Activated CD4-positive, alpha-beta T cell treated with anti-CD3 and anti-CD28 coated beads, Interleukin-10, Interleukin-2, amounts not matched to agents 100 ng/mL and 50 ng/mL, durations not matched to agents 16 hours and 8 hours (primary cell): ENCODE measurements around the gene BARHL2.

Source experiments
- DNase-seq: peaks from one replicate; pipeline ENCODE4 v3.0.0-alpha.2; 2020

The BARHL2 gene

DNA sequence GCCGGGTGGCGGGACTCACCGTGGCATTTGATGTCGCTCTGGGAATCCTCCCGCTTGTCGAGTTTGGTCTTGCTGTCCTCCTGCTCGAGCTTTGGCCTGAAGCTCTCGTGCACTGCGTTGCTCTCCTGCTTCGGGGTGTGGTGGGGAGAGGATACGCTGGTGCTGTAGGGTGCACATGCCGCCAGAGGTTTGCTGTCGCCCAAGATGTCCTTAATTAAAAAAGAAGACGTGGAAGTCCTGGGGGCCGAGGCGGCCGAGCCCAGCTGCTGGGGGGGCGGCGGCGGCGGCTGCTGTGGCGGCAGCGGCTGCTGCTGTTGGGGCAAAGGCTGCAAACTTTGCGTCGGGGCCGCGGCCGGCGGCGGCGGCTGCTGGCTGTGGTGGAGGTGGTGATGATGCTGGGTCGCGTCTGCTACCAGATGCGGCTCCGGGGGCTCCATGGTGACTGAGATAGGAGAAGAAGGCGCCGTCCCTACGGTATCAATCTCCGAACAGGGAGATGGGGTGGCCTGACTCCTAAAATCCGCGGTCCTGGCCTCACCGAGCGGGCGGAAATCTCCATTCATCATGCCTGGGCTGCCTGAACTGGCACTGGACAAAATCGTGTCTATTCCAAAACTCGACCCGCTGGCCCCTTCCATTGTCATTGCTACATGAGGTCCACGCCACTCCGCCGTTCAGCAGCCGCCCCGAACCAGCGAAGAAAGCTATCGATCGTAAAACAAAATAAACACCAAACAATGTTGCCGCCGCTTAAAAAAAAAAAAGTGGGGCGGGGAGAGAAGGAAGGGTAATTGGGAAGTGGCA lies at the start of gene BARHL2:
Gene BARHL2, minus strand, starts transcription at position 751 of the 804 bp plus-strand sequence. Its CDS starts 107 bp downstream, at position 644.
- no peak for DNase-seq

DNA sequence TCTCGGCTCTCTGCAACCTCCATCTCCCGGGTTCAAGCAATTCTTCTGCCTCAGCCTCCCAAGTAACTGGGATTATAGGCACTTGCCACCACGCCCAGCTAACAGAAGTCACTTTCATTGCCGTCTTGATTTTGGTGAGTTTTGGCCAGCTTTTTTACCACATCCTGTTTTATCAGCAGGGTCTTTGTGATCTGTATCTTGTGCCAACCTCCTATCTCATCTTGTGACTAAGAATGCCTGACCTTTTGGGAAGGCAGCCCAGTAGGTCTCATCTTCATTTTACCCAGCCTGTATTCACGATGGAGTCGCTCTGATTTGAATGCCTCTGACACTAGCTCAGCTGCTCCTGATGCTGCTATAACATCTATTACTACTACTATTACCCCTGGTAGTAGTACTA lies 46.8 kb upstream of the BARHL2 start:
- DNase-seq, result no peak

DNA sequence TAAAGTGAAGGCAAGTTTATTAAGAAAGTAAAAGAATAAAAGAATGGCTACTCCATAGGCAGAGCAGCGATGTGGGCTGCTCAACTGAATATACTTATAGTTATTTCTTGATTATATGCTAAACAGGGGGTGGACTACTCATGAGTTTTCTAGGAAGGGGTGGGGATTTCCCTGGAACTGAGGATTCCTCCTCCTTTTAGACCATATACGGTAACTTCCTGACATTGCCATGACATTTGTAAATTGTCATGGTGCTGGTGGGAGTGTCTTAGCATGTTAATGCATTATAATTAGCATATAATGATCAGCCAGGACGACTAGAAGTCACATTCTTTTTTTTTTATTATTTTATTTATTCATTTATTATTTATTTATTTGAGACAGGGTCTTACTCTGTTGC lies 46.4 kb upstream of the BARHL2 start:
- DNase-seq, result no peak

DNA sequence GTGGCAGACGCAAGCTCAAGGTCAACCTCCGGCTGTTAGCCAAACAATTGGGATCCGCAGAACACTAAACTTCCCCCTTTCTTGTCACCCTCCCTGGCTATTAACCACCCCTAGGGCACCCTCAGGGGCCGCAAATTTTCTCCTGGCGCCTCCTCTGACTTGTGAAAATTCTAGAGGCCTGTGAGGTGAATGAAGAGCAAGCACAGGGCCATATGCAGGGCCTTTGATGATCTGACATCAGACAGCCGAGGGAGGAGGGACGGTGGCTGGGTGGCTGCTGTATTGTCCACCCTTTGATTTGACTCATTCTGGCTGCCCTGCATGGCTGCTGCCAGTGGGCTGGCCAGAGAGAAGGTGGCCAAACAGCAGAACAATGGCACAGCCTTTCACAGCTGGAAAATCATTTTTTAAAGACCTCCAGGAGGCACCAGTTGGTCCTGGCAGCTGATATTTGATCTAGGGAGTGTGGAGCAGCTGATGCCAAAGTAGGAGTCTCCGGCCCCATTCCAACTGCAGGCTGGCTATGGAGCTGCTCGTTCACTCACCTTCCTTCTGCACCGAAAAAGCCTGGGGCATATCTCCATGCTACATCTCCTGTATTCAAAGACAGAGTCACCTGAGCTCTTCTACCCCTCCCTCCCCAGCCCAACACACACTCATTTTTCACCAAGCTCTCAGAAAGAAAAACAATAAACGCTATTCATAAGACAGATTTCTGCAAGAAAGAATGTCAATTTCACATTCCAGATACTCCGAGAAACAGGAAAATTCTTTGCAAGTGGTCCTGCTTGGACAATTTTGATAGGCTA lies 44.9 kb upstream of the BARHL2 start:
- no peak for DNase-seq

DNA sequence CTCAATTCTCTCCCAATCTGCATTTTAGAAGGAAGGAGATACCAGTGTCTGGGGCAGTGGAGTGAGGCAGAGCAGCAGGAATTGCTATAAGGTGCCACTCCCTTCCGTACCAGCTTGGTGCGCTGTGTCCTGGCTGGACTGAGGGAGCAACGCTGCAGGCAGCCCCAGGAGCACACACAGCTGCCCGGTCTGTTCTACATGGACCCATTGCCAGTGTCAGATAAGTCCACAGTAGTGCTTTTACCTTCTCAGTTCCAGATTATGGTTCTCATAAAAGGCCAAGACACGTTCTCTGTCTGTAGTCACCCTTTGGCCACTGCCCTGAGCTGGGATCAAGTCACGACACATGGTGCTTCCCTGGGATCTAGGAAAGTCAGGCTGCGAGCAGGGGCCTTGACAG lies 44.1 kb upstream of the BARHL2 start:
- DNase-seq, result no peak

DNA sequence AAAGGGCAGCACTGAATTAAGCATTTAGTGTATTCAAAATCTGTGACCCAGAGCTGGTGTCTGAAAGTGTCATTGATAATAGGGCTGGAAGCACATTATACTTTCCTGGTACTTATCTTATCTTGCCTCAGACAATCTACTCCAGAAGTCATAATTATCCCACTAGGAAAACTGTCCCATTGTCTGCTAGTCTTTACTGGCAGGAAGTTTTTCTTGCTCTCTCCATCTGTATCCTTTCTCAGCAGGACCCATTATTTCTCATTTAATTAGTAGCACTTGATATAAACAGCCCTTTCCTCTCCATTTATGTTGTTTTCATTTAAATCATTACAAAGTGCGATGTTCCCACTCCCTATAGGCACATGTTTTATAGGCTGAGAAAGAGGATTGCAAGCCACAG lies 36.5 kb upstream of the BARHL2 start:
- DNase-seq, result no peak

DNA sequence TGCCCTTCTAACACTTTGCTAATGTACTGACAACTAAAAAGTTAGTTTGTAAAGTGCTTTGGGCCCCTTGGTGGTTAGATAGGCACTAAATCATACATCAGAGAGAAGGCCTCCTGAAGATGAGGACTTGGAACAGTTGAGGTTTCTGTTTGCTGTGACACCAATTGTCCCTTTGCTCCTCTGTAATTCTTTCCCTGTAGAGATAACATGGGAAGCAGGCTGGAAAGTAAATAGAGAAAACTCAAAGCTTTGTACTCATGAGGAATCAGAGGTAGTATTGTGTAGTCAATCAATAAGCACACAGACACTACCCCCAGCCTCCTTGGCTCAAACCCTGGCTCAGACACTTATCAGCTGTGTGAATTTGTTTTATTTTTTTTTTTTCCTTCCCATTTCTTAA lies 31.6 kb upstream of the BARHL2 start:
- DNase-seq, result no peak

DNA sequence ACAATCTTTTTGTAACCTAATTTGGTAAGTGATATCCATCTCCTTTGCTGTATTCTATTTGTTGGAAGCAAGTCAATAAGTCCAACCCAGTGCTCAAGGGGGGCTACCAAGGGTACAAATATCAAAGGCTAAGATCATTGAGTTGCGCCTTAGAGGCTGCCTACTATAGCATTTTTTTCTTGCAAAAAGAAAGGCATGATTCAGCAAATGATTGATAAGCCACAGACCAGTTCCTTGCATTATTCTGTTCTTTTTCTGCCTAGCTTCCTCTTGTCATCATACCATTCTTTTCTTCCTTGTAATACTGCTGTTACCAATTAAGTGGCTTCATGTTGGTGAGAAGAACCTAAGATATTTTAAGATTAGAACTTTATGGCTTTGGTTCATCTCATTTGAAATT lies 29.8 kb upstream of the BARHL2 start:
- no peak for DNase-seq

DNA sequence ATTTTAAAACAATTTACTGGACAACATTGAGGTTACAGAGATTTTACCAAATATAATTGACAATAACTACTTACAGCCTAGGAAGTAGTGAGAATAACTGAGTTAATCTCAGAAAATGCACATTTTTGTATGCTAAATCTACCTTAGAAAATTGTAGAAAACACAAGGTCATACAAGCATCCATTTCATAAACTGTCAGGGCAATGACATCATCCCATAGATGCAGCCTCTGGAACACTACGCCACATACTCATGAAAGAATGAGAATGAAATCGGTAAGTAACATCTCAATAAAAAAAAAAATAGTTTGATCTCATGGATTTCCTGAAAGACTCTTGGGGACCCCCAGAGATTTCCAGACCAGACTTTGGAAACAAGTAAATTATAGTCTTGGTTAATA lies 28.9 kb upstream of the BARHL2 start:
- no peak for DNase-seq

DNA sequence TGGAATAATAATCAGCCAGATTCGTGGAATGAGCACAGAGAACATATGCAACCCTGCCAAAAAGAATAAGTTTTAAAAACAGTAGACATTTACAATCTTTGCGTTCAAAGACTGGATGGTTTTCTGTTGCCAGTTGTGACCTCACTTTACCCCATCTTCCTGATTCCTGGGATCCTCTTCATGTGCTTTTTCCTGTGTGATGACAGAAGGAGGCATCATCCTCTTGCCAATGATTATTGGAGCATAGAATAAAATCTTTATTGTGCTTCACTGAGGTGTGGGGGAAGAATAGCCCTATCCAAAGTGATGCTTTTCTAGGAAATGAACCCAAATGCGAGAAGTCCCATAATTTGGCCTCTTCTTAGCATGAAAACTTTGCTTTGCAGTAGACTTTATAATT lies 15.0 kb upstream of the BARHL2 start:
- no peak for DNase-seq

DNA sequence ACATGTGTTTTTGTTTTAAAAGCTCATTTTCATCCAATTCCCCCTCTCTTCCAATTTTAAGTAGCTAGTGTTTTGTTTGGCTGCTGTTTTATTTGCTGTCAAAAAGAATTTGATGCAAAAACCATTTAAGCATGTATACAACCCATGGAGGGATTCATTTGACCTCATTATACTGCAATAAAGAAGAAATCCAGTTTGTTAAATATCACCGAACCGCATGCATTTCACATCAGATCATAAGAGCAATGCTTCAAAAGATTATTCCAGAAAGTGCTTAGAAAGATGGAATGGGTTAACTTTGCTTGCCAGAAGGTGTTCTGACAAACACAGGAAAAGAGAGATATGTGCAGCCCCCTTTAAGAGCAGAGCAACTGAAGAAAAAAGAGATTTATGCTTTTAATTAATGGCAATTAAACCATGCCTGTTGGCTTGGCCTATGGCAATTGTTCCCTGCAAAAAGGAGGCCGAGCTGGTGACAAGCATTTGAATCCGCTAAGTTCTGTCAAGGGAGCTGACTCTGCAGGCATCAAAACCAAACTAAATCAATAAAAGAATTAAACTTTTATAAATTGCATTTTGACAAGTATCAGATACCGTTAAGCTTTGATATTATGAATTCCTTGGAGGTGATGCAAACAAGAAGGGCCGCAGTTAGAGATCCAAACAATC lies 14.4 kb upstream of the BARHL2 start:
- no peak for DNase-seq

DNA sequence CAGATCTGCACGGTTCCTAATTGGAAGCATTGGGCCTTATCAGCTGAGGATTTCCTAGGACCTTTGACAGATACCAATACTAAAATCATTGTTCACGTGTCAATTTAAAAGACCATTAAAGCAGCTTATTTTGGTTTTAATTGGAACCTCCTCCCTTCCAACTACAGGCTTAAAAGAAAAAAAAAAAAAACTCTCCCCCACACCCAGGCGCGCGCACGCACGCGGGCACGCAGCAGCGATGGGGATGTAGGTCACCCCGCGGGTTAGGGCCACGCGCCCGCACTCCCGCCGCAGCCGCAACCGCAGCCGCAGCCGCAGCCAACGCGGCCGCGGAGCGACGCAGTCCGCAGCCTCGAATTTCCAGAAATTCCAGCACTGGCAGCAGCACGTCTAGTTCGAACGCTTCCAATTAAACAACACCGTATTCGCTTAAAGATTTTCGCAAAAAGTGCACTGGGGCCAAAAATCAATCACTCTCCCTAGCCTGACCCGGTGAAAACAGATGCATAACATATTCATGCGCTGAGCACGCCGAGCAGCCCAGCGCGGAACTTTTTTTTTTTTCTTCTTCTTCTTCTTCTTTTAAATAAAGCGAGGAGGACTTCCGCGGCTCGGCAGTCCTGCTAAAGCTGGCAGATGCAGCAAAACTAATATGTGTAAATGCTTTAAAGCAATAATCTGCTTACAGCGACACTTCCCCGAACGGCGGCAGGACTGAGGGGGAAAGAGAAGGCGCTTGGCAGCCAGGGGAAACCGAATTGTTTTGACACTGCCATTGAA lies 13.3 kb upstream of the BARHL2 start:
- DNase-seq, result no peak

DNA sequence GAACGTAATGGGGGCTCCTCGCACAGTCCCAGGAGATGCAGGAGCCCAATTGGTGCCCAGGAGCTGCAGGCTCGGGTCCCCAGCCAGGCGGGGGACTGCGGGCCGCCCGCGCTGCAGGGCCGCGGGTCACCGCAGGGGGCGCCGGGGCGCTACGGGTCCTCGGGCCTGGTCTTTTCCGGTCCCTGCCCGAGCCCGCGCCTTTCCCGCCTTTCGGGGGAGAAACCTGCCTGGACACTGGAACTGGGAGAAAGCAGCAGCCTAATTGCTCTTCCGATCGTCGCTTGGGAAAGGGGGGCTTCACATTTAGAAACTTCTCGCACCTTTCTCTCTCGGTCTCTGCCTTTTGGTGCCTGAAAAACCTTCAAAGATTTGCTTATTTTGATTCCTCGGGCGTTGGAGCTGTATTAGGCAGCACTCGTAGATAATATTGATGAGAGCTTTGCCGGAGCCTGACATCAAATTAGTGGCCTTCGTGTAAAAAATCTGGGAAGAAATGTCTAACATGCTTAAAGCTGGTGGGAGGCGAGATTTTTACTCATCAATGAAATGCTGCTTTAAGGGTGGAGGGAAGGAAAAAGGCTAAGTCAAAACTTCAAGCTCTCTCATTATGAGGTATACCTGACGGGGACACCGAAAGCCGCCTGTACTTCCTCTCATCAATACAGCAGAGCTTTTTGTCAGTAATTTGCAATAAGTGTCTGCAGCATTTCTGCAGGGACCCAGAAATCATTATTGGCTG lies 12.6 kb upstream of the BARHL2 start:
- DNase-seq, result peak; percentile 30

DNA sequence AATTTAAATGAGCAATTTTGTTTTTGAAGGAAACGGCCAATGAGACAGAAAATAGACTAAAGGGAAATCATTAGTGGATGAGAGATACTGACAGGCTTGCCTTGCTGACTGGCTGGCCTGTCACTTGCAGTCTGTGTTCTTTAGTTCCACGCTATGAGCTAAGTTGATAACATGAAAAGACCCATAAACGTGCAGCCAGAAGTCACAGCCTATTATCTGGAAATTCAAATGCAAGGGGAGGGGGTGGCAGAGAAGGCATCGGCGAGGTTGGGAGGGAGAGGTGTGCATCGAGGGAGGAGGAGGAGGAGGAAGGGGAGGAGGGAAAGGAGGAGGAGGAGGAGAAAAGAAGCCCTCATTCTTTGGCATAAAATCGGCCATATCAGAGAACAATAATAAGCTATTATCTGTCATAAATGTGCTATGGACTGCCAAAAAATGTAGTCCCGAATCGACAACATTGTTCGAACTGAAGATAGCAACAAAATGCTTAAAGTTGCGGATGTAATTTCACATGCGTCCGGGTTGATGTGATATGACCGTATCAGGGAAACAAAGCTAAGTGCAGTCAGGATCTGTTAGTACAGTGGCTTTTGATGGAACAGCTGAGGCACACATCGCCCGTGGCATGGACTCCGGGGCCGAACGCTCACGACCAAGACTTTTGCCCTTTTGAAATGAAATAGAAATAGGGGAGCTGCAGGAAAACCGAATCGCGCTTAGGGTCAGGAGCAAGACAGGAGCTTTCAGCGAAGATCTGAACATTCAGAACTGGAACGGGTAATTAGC lies 11.6 kb upstream of the BARHL2 start:
- DNase-seq, result no peak

DNA sequence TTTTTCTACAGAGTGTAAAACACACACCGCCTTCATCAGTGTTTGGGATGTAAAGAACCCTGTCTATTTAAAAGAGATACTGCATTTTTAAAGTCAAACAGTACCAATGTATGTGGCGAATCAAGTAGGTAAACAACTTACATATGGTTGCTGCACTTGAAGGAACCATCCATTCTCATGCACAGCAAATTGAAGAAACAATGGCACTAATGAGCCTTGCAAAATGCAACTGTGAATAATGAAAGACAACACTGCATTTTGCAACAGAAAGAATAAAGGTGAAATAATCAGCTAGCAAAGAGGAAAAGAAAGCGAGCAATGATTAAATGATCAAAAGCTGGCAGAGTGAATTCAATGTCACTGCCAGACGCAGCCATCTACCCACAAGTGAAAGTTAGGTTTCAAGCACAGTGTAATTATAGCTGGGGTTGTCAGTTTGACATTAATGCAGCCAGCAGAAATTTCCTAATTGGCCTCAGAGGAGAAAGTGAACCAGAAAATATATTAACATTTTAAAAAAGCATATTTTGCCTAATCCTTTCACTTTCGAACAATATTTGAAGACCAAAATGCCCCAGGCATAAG lies 10.9 kb upstream of the BARHL2 start:
- DNase-seq, result no peak

DNA sequence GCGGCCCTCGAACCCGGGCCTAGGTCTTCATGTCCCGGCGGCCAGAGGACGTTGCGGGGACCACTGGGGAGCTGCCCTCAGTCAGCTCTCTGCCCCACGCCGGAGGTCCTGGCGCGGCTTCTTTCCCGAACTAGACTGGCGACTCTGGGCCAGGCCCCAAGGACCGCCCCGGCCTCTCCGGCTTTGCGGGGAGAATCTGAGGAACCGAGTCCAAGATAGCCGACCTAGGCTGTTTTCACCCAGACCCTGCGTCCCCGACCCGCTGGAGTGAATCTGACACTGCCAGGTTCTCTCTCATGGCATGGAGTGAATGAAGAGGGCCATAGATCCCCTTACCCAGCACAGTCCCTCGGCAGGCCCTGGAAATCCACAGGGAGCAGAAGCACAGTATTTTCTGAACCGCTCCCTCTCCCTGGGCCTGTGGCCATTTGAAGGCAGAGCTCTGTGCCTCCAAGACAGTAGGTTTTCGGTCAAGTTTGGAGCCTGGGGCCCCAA lies 9.9 kb upstream of the BARHL2 start:
- no peak for DNase-seq

DNA sequence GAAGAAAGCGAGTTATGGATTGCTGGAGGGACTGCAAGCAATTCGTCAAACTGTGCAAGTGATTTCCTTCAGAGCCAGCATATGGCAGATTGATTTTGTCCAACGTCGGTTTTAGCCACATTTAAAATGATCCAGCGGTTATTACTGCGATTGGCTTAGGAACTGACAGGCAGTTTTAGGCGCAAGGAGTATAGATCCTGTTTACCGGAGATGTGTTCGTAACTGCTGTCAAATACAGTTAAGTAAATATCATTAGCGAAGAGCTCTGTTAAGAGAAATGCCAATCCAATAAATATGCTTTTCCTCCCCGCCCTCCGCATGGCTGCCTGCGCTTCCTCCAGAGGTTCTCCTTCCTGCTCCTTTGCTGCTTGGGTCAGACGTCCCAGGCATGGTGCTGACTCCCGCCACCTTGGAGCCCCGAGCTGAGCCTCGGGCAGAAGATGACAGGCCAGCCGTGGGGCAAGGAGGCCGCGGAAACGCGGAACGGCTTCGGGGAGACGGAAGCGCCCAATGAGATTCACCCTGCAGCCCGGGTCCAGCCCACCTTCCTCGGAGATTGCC lies 9.4 kb upstream of the BARHL2 start:
- DNase-seq, result no peak

DNA sequence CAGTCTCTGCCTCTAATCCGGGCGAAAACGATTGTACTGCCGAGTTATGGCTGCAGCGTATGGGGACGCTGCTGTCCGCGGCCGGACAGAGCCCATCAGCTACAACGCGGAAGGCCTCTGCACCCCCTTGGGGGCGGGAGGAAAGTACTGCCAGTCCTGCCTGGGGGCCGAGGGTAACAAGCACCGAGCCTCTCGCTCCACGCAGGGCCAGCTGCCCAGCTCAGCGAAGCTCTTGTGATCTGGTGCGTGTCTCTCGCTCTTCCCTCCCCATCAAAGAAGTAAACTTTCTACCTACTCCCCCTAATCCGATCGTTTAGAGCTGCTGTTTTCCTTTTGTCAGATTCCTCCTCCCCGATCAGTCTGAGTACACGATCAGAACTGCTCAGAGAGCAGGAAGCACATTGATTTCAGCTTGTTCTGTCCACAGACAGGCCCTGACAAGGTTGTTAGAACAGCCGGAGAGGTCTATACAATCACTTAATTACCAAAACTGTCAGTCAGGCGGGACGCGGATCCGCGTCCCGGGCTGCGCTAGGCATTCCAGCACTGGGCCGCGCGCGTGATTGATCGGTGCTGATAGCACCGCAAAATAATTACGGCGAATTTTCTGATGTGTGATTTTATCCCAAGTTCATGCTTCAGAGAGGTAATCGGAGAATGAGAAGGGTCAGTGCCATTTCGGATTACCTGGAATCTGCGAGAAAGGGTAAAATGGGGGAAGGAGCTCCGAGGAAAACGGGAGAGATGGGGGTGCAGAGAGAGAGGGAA lies 8.7 kb upstream of the BARHL2 start:
- DNase-seq, result no peak

DNA sequence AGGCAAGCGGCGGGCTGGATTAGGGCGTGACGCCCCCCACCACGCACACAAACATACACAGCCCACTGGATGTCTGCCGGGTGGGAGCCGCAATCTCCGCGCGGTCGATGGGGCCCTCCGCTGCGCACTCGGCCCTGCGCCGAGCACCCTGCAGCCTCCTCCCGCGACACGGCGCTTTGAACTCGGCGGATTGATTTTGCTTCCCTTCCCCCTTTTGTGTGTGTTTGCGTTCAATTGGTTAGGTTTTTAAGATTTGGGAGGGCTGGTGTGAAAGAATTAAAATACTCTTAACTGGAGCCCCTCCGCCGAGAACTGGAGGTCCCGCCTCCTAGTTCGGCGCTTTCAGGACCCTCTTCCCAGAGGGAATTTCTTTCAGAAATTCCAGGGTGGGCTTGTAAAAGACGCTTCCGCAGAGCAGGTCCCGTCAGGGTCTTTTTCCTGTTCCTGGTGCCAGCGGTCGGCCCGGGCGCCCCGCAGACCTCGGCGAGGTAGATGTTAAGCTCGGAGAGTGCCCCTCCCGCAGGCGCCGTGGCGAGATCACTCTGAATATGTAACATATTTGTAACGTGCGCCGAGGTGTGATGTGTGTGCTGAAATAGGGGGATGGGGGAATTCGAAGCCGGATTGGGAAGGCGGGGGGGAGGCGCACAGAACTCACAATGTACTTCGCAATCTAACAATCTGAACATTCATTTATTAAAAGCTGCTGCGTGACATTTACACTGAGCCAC lies 8.0 kb upstream of the BARHL2 start:
- DNase-seq, result no peak
